HepG2 (cell line): ENCODE results near the gene FAM83F. TPM values are rescaled to one million over a fixed set of nuclear protein-coding genes. Genes with fewer than 3 reads are reported as not detected.

ENCODE experiments used
- ARNTL ChIP-seq: sonication (generic); formaldehyde crosslinking; IDR thresholded peaks from 2 replicates; pipeline ENCODE4 v1.4.0; 2020; ENCODE audit warnings: mild to moderate bottlenecking, missing genetic modification reagents
- CBX2 ChIP-seq, 2 experiments: fragments of 200-600 bp in 1 of 2; sonication (generic); formaldehyde crosslinking in 1 of 2; IDR thresholded peaks; 2 replicates each; pipeline versions ENCODE4 v1.7.0 to v1.8.1; 2018 to 2022; ENCODE audit warnings: low read depth in 2 of 2, low read length in 1 of 2, mild to moderate bottlenecking in 1 of 2, missing genetic modification reagents in 1 of 2
- CREB3 ChIP-seq: sonication (generic); formaldehyde crosslinking; IDR thresholded peaks from 2 replicates; pipeline ENCODE4 v1.5.0; 2020; ENCODE audit warnings: missing genetic modification reagents
- GABPB1 ChIP-seq: IDR thresholded peaks from 2 replicates; pipeline ENCODE4 v1.6.1; 2016; ENCODE audit warnings: mild to moderate bottlenecking, missing genetic modification reagents, moderate library complexity, missing compliant biosample characterization
- GATAD2A ChIP-seq: IDR thresholded peaks from 2 replicates; pipeline ENCODE4 v1.6.1; 2016
- IKZF4 ChIP-seq: sonication (generic); formaldehyde crosslinking; IDR thresholded peaks from 2 replicates; pipeline ENCODE4 v1.5.1; 2020; ENCODE audit warnings: borderline replicate concordance, mild to moderate bottlenecking, low read depth, missing genetic modification reagents; ENCODE audit errors: not compliant biosample characterization
- ISL2 ChIP-seq: sonication (generic); formaldehyde crosslinking; IDR thresholded peaks from 2 replicates; pipeline ENCODE4 v1.5.0; 2020; ENCODE audit warnings: missing genetic modification reagents
- LRRFIP1 ChIP-seq: sonication (generic); formaldehyde crosslinking; conservative IDR thresholded peaks from 2 replicates; pipeline ENCODE4 v1.4.0; 2020; ENCODE audit warnings: missing genetic modification reagents
- POLR2AphosphoS5 ChIP-seq: IDR thresholded peaks from 2 replicates; pipeline ENCODE4 v1.6.1; 2012; ENCODE audit warnings: low read depth, low read length
- SMC3 ChIP-seq: IDR thresholded peaks from 2 replicates; pipeline ENCODE4 v1.6.1; 2011; ENCODE audit warnings: low read length, improper control_type of control experiment
- SOX13 ChIP-seq, 3 experiments: fragments of 450-650 bp in 1 of 3; sonication (generic) in 1 of 3; formaldehyde crosslinking in 1 of 3; IDR thresholded peaks in 2 of 3; conservative IDR thresholded peaks in 1 of 3; 2 replicates each; pipeline versions ENCODE4 v1.5.0 to v1.6.1; 2016 to 2020; ENCODE audit warnings: antibody characterized with exemption in 1 of 3, mild to moderate bottlenecking in 1 of 3, missing compliant biosample characterization in 1 of 3, missing genetic modification reagents in 1 of 3, moderate library complexity in 1 of 3
- SP4 ChIP-seq: sonication (generic); formaldehyde crosslinking; IDR thresholded peaks from 2 replicates; pipeline ENCODE4 v1.8.1; 2023; ENCODE audit warnings: mild to moderate bottlenecking, missing genetic modification reagents
- SSRP1 ChIP-seq: IDR thresholded peaks from 2 replicates; pipeline ENCODE4 v1.6.1; 2016; ENCODE audit warnings: control low read depth
- THAP11 ChIP-seq: IDR thresholded peaks from 2 replicates; pipeline ENCODE4 v1.6.1; 2016; ENCODE audit warnings: missing biosample characterization, missing genetic modification reagents
- THAP7 ChIP-seq: sonication (generic); formaldehyde crosslinking; IDR thresholded peaks from 2 replicates; pipeline ENCODE4 v1.8.1; 2023; ENCODE audit warnings: mild to moderate bottlenecking, missing genetic modification reagents
- U2AF2 ChIP-seq: fragments of 200-400 bp; formaldehyde crosslinking; IDR thresholded peaks from 2 replicates; pipeline ENCODE4 v1.6.1; 2017; ENCODE audit warnings: low read depth, mild to moderate bottlenecking, low read length
- ZC3H13 ChIP-seq: sonication (generic); formaldehyde crosslinking; IDR thresholded peaks from 2 replicates; pipeline ENCODE4 v1.8.1; 2023; ENCODE audit warnings: mild to moderate bottlenecking, missing genetic modification reagents, moderate library complexity
- ZFP62 ChIP-seq: sonication (generic); formaldehyde crosslinking; IDR thresholded peaks from 2 replicates; pipeline ENCODE4 v1.4.0; 2020; ENCODE audit warnings: missing genetic modification reagents
- ZNF563 ChIP-seq: sonication (generic); formaldehyde crosslinking; IDR thresholded peaks from 2 replicates; pipeline ENCODE4 v1.8.0; 2022; ENCODE audit warnings: mild to moderate bottlenecking, moderate library complexity, missing genetic modification reagents
- ZNF773 ChIP-seq: sonication (generic); formaldehyde crosslinking; IDR thresholded peaks from 2 replicates; pipeline ENCODE4 v1.4.0; 2020; ENCODE audit warnings: missing genetic modification reagents, borderline replicate concordance
- ZSCAN22 ChIP-seq: sonication (generic); formaldehyde crosslinking; IDR thresholded peaks from 2 replicates; pipeline ENCODE4 v1.4.0; 2020; ENCODE audit warnings: mild to moderate bottlenecking, missing genetic modification reagents
- ZUFSP ChIP-seq: sonication (generic); formaldehyde crosslinking; IDR thresholded peaks from 2 replicates; pipeline ENCODE4 v1.9.0; 2021; ENCODE audit warnings: missing genetic modification reagents, mild to moderate bottlenecking, borderline replicate concordance
- polyA plus RNA-seq, 8 experiments: library from polyadenylated mRNA; depleted of rRNA in 3 of 8; stranded (reverse) in 7 of 8; unstranded in 1 of 8; fragments of >200 nt; fragmentation: Illumina TruSeq in 4 of 8; extraction: Trizol in 4 of 8; gene quantifications; 2 replicates each; pipeline versions ENCODE4 v1.2.1 to v1.2.3, GENCODE V29; 2011 to 2016; ENCODE audit warnings: low read depth in 4 of 8, missing spikeins in 1 of 8, mixed read lengths in 1 of 8; ENCODE audit not compliant: insufficient read depth in 1 of 8
- total RNA-seq, 5 experiments: library from RNA; depleted of rRNA; stranded (reverse); fragments of >200 nt; fragmentation: Illumina TruSeq; extraction: Trizol; gene quantifications; 2 replicates each; pipeline ENCODE4 v1.2.3, GENCODE V29; 2016; ENCODE audit warnings: low read depth in 1 of 5

FAM83F gene
- total and polyA plus RNA-seq, 2 of the 13 experiments (the other 11 are each of a cell fraction or from before 2014, with no cell fraction given), result not detected

GRCh38 chr22:40044870-40045834, 50.4 kb downstream of the FAM83F start (continued):
- TF ChIP-seq CREB3 (CRISPR knock-in tag) (no peak), SP4 (CRISPR knock-in tag) (no peak), GABPB1 (peak; percentile 84), ZFP62 (CRISPR knock-in tag) (no peak), THAP7 (peak; percentile 45; the same call in 1 of the 2 replicates), ZC3H13 (CRISPR knock-in tag) (no peak), ZNF773 (0 out of 2 replicates have a peak, but pooled peaks have one; percentile 40), ZSCAN22 (CRISPR knock-in tag) (no peak), SSRP1 (CRISPR knock-in tag) (no peak), IKZF4 (no peak), ZNF563 (CRISPR knock-in tag) (peak; percentile 26; the same call in 1 of the 2 replicates), POLR2AphosphoS5 (no peak), LRRFIP1 (no peak), CBX2 (IDR thresholded peaks at IDR 0.05; ENCODE audit: low read depth, low read length) (no peak), CBX2 (CRISPR knock-in tag; IDR thresholded peaks at IDR 0.05; ENCODE audit: low read depth) (no peak), SOX13 (IDR thresholded peaks at IDR 0.05) (no peak), SOX13 (CRISPR knock-in tag; conservative IDR thresholded peaks at IDR 0.05 in 1 of 2, IDR thresholded peaks at IDR 0.05 in 1 of 2) (no peak), GATAD2A (CRISPR knock-in tag) (0 out of 2 replicates have a peak, but pooled peaks have one; percentile 14), SMC3 (no peak), THAP11 (CRISPR knock-in tag) (peak; percentile 24; the same call in 1 of the 2 replicates), U2AF2 (no peak), ARNTL (CRISPR knock-in tag) (peak; percentile 76), ZUFSP (no peak), ISL2 (CRISPR knock-in tag) (no peak)
